Activated T-cell treated with anti-CD3 and anti-CD28 coated beads for 48 hours (primary cell): Measurements from ENCODE around the gene MLLT3.

ENCODE experiments used
- DNase-seq: peaks from one replicate; pipeline ENCODE4 v3.0.0-alpha.2; 2020; ENCODE audit warnings: low read depth

MLLT3 gene

GRCh38 chr9:20557890-20558565, 64.3 kb downstream of the MLLT3 start:
- DNase-seq = no peak

- DNase-seq = no peak
These were observed 65.0 kb downstream of the MLLT3 start for GRCh38 chr9:20557285-20557684.

- DNase-seq = no peak
These were observed 68.6 kb downstream of the MLLT3 start for GRCh38 chr9:20553558-20554149.

GRCh38 chr9:20552874-20553557, 69.3 kb downstream of the MLLT3 start:
- no peak for DNase-seq

GRCh38 chr9:20551835-20552234, 70.5 kb downstream of the MLLT3 start:
- DNase-seq = no peak

GRCh38 chr9:20551236-20551635, 71.1 kb downstream of the MLLT3 start:
- no peak for DNase-seq

- no peak for DNase-seq
These were observed 72.0 kb downstream of the MLLT3 start for GRCh38 chr9:20550326-20550725.

GRCh38 chr9:20549053-20549452, 73.2 kb downstream of the MLLT3 start:
- DNase-seq = no peak

GRCh38 chr9:20545023-20545622, 77.2 kb downstream of the MLLT3 start:
- DNase-seq = no peak

GRCh38 chr9:20540169-20540863, 82.0 kb downstream of the MLLT3 start:
- no peak for DNase-seq

GRCh38 chr9:20538956-20539355, 83.3 kb downstream of the MLLT3 start:
- no peak for DNase-seq

GRCh38 chr9:20538092-20538491, 84.2 kb downstream of the MLLT3 start:
- no peak for DNase-seq

- DNase-seq = no peak
These were observed 85.0 kb downstream of the MLLT3 start for GRCh38 chr9:20537294-20537693.

- no peak for DNase-seq
These were observed 89.7 kb downstream of the MLLT3 start for GRCh38 chr9:20532584-20532983.

- DNase-seq = no peak
These were observed 92.5 kb downstream of the MLLT3 start for GRCh38 chr9:20529837-20530236.

- DNase-seq = no peak
These were observed 94.0 kb downstream of the MLLT3 start for GRCh38 chr9:20528253-20528652.

GRCh38 chr9:20526500-20527319, 95.6 kb downstream of the MLLT3 start:
- no peak for DNase-seq

- no peak for DNase-seq
These were observed 97.5 kb downstream of the MLLT3 start for GRCh38 chr9:20524776-20525175.

GRCh38 chr9:20518737-20519136, 103.6 kb downstream of the MLLT3 start:
- no peak for DNase-seq

GRCh38 chr9:20513126-20513913, 109.0 kb downstream of the MLLT3 start:
- DNase-seq = no peak

- DNase-seq = no peak
These were observed 109.7 kb downstream of the MLLT3 start for GRCh38 chr9:20512636-20513035.
